Neural progenitor cell (in vitro differentiated cells): ENCODE data around the gene NUDT1. TPM values are rescaled to one million over a fixed set of nuclear protein-coding genes. Genes with fewer than 3 reads are reported as not detected.

Source experiments
- DNase-seq: peaks from one replicate; pipeline ENCODE4 v3.0.0-alpha.2; 2016; ENCODE audit warnings: low spot score
- H2AFZ ChIP-seq: fragments of 200-600 bp; sonication (generic); replicated peaks from 2 replicates; pipeline ENCODE4 v1.6.1; 2016; ENCODE audit warnings: antibody characterized with exemption
- H3F3A ChIP-seq: fragments of 200-600 bp; sonication (generic); 2 replicates; pipeline ENCODE4 v1.6.1; 2016; ENCODE audit warnings: antibody characterized with exemption, low read depth
- H3K27ac ChIP-seq: fragments of 200-600 bp; sonication (generic); 2 replicates; pipeline ENCODE4 v1.5.1; 2016; ENCODE audit warnings: mild to moderate bottlenecking
- H3K27me3 ChIP-seq: fragments of 200-600 bp; sonication (generic); 2 replicates; pipeline ENCODE4 v1.6.1; 2016; ENCODE audit warnings: mild to moderate bottlenecking, moderate library complexity
- H3K36me3 ChIP-seq: fragments of 200-600 bp; sonication (generic); 2 replicates; pipeline ENCODE4 v1.5.1; 2016
- H3K4me1 ChIP-seq: fragments of 200-600 bp; sonication (generic); 2 replicates; pipeline ENCODE4 v1.6.1; 2016; ENCODE audit warnings: mixed run types
- H3K4me2 ChIP-seq: fragments of 200-600 bp; sonication (generic); 2 replicates; pipeline ENCODE4 v1.6.1; 2016
- H3K4me3 ChIP-seq: fragments of 200-600 bp; sonication (generic); 2 replicates; pipeline ENCODE4 v1.5.1; 2016
- H3K79me2 ChIP-seq: fragments of 200-600 bp; sonication (generic); 2 replicates; pipeline ENCODE4 v1.6.1; 2016; ENCODE audit warnings: low read depth
- H3K9ac ChIP-seq: fragments of 200-600 bp; sonication (generic); 2 replicates; pipeline ENCODE4 v1.6.1; 2016
- H3K9me3 ChIP-seq: fragments of 200-600 bp; sonication (generic); 2 replicates; pipeline ENCODE4 v1.5.1; 2016; ENCODE audit warnings: low read depth
- H4K20me1 ChIP-seq: fragments of 200-600 bp; sonication (generic); 2 replicates; pipeline ENCODE4 v1.6.1; 2016; ENCODE audit warnings: low read depth
- H3K27ac Mint-ChIP-seq: 3 replicates; pipeline ENCODE4 v1.8.0; 2021; ENCODE audit warnings: mixed read lengths
- H3K27me3 Mint-ChIP-seq: 2 replicates; pipeline ENCODE4 v1.8.0; 2022; ENCODE audit warnings: low read depth, mild to moderate bottlenecking, inconsistent platforms, moderate library complexity, mixed read lengths; ENCODE audit not compliant: insufficient read depth
- H3K36me3 Mint-ChIP-seq: 3 replicates; pipeline ENCODE4 v1.8.0; 2021; ENCODE audit warnings: mixed read lengths
- H3K4me1 Mint-ChIP-seq: 3 replicates; pipeline ENCODE4 v1.8.0; 2021; ENCODE audit warnings: mixed read lengths
- H3K4me3 Mint-ChIP-seq: 3 replicates; pipeline ENCODE4 v1.8.0; 2021; ENCODE audit warnings: mild to moderate bottlenecking, moderate library complexity, mixed read lengths
- H3K9me3 Mint-ChIP-seq: 3 replicates; pipeline ENCODE4 v1.8.0; 2020; ENCODE audit warnings: mixed read lengths
- EZH2 ChIP-seq: fragments of 200-600 bp; sonication (generic); IDR thresholded peaks from 2 replicates; pipeline ENCODE4 v1.6.1; 2017; ENCODE audit warnings: antibody characterized with exemption, mild to moderate bottlenecking, moderate library complexity
- EZH2phosphoT487 ChIP-seq: fragments of 200-600 bp; sonication (generic); IDR thresholded peaks from 2 replicates; pipeline ENCODE4 v1.6.1; 2017; ENCODE audit warnings: antibody characterized with exemption
- total RNA-seq: library from RNA; depleted of rRNA; stranded (reverse); fragments of >200 nt; gene quantifications from 2 replicates; pipeline ENCODE4 v1.2.3, GENCODE V29; 2015; ENCODE audit warnings: low replicate concordance
- TF ChIP-seq, protein P1 (sequence below): fragments of 200-600 bp; sonication (generic); IDR thresholded peaks from 2 replicates; pipeline ENCODE4 v1.5.1; 2017; ENCODE audit warnings: antibody characterized with exemption, mild to moderate bottlenecking

Gene NUDT1
- total RNA-seq, 1 donor from 2014 or later = 29.6 TPM

DNA sequence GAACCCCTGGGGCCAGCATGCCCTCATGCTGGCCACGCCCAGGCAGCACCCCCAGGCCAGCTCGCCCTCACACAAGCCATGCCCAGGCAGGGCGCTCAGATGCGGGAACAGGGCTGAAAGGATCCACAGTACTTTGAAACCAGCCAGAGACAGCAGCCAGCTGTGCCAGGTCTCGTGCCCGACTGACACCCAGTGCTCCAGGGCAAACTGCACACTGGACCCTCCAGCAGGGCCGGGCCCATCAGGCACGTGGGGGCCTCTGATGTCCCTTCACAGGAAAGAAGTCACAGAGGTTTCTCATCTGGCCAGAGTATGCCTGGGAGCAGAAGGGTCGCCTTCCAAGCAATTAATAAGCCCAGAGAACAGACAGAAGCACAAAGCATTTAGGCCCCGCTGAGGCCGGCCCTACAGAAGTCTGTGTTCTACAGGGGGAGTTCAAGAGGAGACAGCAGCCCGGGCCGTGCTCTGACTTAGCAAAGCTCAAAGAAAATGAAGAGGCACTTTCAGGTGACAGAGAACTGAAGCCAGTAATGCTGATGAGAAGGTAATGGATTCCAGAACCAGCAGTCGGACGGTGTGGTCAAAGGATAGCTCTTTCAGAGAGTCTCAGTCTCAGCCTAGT, 30.7 kb upstream of the NUDT1 start:
- H3F3A ChIP-seq = no peaks in the 10 kb centered on the region
- no peaks in the 10 kb centered on the region for H3K4me1 ChIP-seq
- H3K27me3 ChIP-seq = no peaks in the 10 kb centered on the region
- Mint-ChIP-seq H3K4me3 (no peak overlapping the region), H3K27ac (no peak overlapping the region), H3K9me3 (no peaks in the 10 kb centered on the region), H3K4me1 (no peaks in the 10 kb centered on the region), H3K27me3 (peaks cover 3% of the 10 kb centered on the region), H3K36me3 (peaks cover 31% of the 10 kb centered on the region)
- no peak overlapping the region for H3K27ac ChIP-seq
- no peak overlapping the region for H3K4me3 ChIP-seq
- DNase-seq = no peak
- no peaks in the 10 kb centered on the region for H3K9me3 ChIP-seq
- H3K79me2 ChIP-seq = no peaks in the 10 kb centered on the region
- TF ChIP-seq EZH2phosphoT487 (no peak), EZH2 (no peak)
- TF ChIP-seq, protein P1, sequence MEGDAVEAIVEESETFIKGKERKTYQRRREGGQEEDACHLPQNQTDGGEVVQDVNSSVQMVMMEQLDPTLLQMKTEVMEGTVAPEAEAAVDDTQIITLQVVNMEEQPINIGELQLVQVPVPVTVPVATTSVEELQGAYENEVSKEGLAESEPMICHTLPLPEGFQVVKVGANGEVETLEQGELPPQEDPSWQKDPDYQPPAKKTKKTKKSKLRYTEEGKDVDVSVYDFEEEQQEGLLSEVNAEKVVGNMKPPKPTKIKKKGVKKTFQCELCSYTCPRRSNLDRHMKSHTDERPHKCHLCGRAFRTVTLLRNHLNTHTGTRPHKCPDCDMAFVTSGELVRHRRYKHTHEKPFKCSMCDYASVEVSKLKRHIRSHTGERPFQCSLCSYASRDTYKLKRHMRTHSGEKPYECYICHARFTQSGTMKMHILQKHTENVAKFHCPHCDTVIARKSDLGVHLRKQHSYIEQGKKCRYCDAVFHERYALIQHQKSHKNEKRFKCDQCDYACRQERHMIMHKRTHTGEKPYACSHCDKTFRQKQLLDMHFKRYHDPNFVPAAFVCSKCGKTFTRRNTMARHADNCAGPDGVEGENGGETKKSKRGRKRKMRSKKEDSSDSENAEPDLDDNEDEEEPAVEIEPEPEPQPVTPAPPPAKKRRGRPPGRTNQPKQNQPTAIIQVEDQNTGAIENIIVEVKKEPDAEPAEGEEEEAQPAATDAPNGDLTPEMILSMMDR = no peak
- H2AFZ ChIP-seq = no peak overlapping the region
- peaks cover 15% of the 10 kb centered on the region for H4K20me1 ChIP-seq
- H3K36me3 ChIP-seq = no peaks in the 10 kb centered on the region
- H3K4me2 ChIP-seq = no peak overlapping the region
- no peak overlapping the region for H3K9ac ChIP-seq

DNA sequence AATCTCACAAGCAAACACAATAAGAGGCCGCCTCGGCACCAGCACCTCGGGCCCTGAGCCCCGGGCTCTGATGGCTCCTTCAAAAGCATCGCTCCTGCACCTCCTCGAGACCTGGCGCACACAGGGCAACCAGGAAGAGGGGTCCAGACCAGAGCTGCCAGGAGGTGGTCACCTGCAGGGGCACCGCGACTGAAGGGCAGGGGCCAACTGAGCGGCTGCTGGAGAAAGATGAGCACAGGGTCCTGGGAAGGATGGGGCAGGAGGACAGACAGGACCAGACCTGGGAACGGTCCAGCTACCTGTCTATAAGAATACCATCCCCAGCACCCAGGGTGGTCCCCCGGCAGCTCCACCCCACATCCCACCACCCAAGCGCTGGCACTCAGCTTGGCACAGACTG, 30.1 kb upstream of the NUDT1 start:
- no peaks in the 10 kb centered on the region for H3K9me3 ChIP-seq
- H3F3A ChIP-seq = no peaks in the 10 kb centered on the region
- no peaks in the 10 kb centered on the region for H3K9me3 Mint-ChIP-seq
- no peaks in the 10 kb centered on the region for H3K79me2 ChIP-seq
- no peaks in the 10 kb centered on the region for H3K27me3 ChIP-seq
- no peak overlapping the region for H3K27ac ChIP-seq
- H3K36me3 ChIP-seq = no peaks in the 10 kb centered on the region
- H3K27ac Mint-ChIP-seq = no peak overlapping the region
- peaks cover 34% of the 10 kb centered on the region for H3K36me3 Mint-ChIP-seq
- H3K4me1 ChIP-seq = no peaks in the 10 kb centered on the region
- H4K20me1 ChIP-seq = peaks cover 15% of the 10 kb centered on the region
- no peak overlapping the region for H2AFZ ChIP-seq
- no peak overlapping the region for H3K9ac ChIP-seq
- H3K4me1 Mint-ChIP-seq = no peaks in the 10 kb centered on the region
- H3K4me3 Mint-ChIP-seq = no peak overlapping the region
- TF ChIP-seq, protein P1 = no peak
- peaks cover 3% of the 10 kb centered on the region for H3K27me3 Mint-ChIP-seq
- no peak overlapping the region for H3K4me2 ChIP-seq
- DNase-seq = no peak
- no peak overlapping the region for H3K4me3 ChIP-seq

DNA sequence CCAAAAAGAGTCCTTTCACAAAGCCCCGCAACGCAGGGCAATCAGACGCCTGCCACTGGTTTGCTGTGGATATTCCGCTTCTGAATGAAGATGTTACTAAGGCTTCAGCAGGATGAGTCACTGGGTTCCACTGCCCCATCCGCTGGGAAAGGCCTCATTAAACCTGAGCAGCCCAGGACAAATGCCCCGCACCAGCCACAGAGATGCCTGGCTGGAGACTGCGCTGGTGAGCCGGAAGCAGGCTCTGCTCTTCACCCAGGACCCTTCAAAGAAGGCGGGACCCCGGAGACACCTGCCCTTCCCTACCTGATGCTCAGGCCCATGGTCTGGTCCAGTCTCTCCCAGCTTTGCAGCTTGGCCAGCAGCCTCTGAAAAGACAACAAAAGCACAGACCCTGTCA, 29.1 kb upstream of the NUDT1 start:
- H3K36me3 ChIP-seq = no peaks in the 10 kb centered on the region
- DNase-seq = no peak
- H2AFZ ChIP-seq = no peak overlapping the region
- no peaks in the 10 kb centered on the region for H3K27me3 ChIP-seq
- H3K4me3 Mint-ChIP-seq = no peak overlapping the region
- H3K9me3 ChIP-seq = no peaks in the 10 kb centered on the region
- H3K4me3 ChIP-seq = no peak overlapping the region
- H3F3A ChIP-seq = no peaks in the 10 kb centered on the region
- H3K9ac ChIP-seq = no peak overlapping the region
- H3K36me3 Mint-ChIP-seq = peaks cover 34% of the 10 kb centered on the region
- no peak overlapping the region for H3K27ac Mint-ChIP-seq
- no peak overlapping the region for H3K4me2 ChIP-seq
- H3K4me1 Mint-ChIP-seq = no peaks in the 10 kb centered on the region
- H3K27me3 Mint-ChIP-seq = peaks cover 3% of the 10 kb centered on the region
- H3K9me3 Mint-ChIP-seq = no peaks in the 10 kb centered on the region
- TF ChIP-seq, protein P1 = no peak
- TF ChIP-seq EZH2 (no peak), EZH2phosphoT487 (no peak)
- H3K4me1 ChIP-seq = no peaks in the 10 kb centered on the region
- peaks cover 15% of the 10 kb centered on the region for H4K20me1 ChIP-seq
- no peaks in the 10 kb centered on the region for H3K79me2 ChIP-seq
- no peak overlapping the region for H3K27ac ChIP-seq
